ENCODE data around the gene LUZP2.

- TF ChIP-seq EP300 (conservative IDR thresholded peaks at IDR 0.05; ENCODE audit: poor library complexity, severe bottlenecking): no peak
- TF ChIP-seq CTCF (IDR thresholded peaks at IDR 0.05; ENCODE audit: poor library complexity, severe bottlenecking): no peak
- no peak for TF ChIP-seq SMC3 (conservative IDR thresholded peaks at IDR 0.05; ENCODE audit: poor library complexity)
- no peak for TF ChIP-seq POLR2AphosphoS5 (IDR thresholded peaks at IDR 0.05)
- no peak for TF ChIP-seq RAD21 (conservative IDR thresholded peaks at IDR 0.05)
- TF ChIP-seq EZH2 (IDR thresholded peaks at IDR 0.05; ENCODE audit: borderline replicate concordance, insufficient read depth, low read length, poor library complexity, severe bottlenecking): no peak
- TF ChIP-seq REST (IDR thresholded peaks at IDR 0.05; ENCODE audit: borderline replicate concordance): no peak
Measured at GRCh38 chr11:24714601-24715000, 217.7 kb downstream of the LUZP2 start.

Measured in neural cell (in vitro differentiated cells).